Neuron (in vitro differentiated cells): ENCODE measurements around the gene SPEM3.
A peak's percentile ranks its signal among the peaks of the same experiment; 100 is the strongest.

Experiments used
- H2AFZ ChIP-seq: one replicate; pipeline ENCODE4 v1.6.1; 2013; ENCODE audit warnings: low read depth, mild to moderate bottlenecking, inconsistent platforms, low read length, moderate library complexity
- H3K27me3 ChIP-seq: one replicate; pipeline ENCODE4 v1.6.1; 2013; ENCODE audit warnings: low read length; ENCODE audit not compliant: insufficient read depth
- H3K36me3 ChIP-seq: one replicate; pipeline ENCODE4 v1.6.1; 2013; ENCODE audit warnings: low read length; ENCODE audit not compliant: insufficient read depth
- H3K4me1 ChIP-seq: one replicate; pipeline ENCODE4 v1.6.1; 2013; ENCODE audit warnings: low read length; ENCODE audit not compliant: insufficient read depth
- H3K4me3 ChIP-seq: 2 replicates; pipeline ENCODE4 v1.5.1; 2013; ENCODE audit warnings: mild to moderate bottlenecking, low read length, moderate library complexity
- H3K9me3 ChIP-seq: one replicate; pipeline ENCODE4 v1.6.1; 2013; ENCODE audit warnings: low read length

Gene SPEM3

GRCh38 chr17:7435676-7436555, 7.3 kb downstream of the SPEM3 start:
- peaks cover 29% of the 10 kb centered on the region for H3K27me3 ChIP-seq
- peaks cover 36% of the 10 kb centered on the region for H3K4me1 ChIP-seq
- peaks cover 3% of the 10 kb centered on the region for H3K9me3 ChIP-seq
- peak overlapping the region; percentile 13 for H2AFZ ChIP-seq
- no peaks in the 10 kb centered on the region for H3K36me3 ChIP-seq
- H3K4me3 ChIP-seq: peak overlapping the region; percentile 49

- Histone ChIP-seq H3K36me3 (no peaks in the 10 kb centered on the region), H3K4me1 (peaks cover 42% of the 10 kb centered on the region), H3K27me3 (peaks cover 29% of the 10 kb centered on the region)
Observed at GRCh38 chr17:7436556-7437368, 8.1 kb downstream of the SPEM3 start.

GRCh38 chr17:7437369-7437863, 8.8 kb downstream of the SPEM3 start:
- Histone ChIP-seq H3K4me1 (peaks cover 42% of the 10 kb centered on the region), H3K9me3 (peaks cover 1% of the 10 kb centered on the region), H3K4me3 (peak overlapping the region; percentile 36), H2AFZ (peak overlapping the region; percentile 35), H3K36me3 (no peaks in the 10 kb centered on the region), H3K27me3 (peaks cover 29% of the 10 kb centered on the region)

More at GRCh38 chr17:7436556-7437368, 8.1 kb downstream of the SPEM3 start:
- H3K4me3 ChIP-seq: peak overlapping the region; percentile 25
- H2AFZ ChIP-seq: no peak overlapping the region
- H3K9me3 ChIP-seq: peaks cover 3% of the 10 kb centered on the region

GRCh38 chr17:7437950-7438614, 9.4 kb downstream of the SPEM3 start:
- Histone ChIP-seq H3K4me1 (peaks cover 42% of the 10 kb centered on the region), H2AFZ (peak overlapping the region; percentile 35), H3K9me3 (no peaks in the 10 kb centered on the region), H3K4me3 (peak overlapping the region; percentile 36), H3K36me3 (no peaks in the 10 kb centered on the region), H3K27me3 (peaks cover 29% of the 10 kb centered on the region)

GRCh38 chr17:7438656-7439460, 10.2 kb downstream of the SPEM3 start:
- peak overlapping the region; percentile 36 for H3K4me3 ChIP-seq
- H3K4me1 ChIP-seq: peaks cover 42% of the 10 kb centered on the region
- H3K27me3 ChIP-seq: peaks cover 29% of the 10 kb centered on the region

GRCh38 chr17:7439462-7440112, 10.9 kb downstream of the SPEM3 start, which contains the start of gene FGF11:
FGF11 (plus strand) TSS chr17:7439512; CDS start chr17:7439621, 109 bp downstream.
- no peaks in the 10 kb centered on the region for H3K36me3 ChIP-seq
- peaks cover 42% of the 10 kb centered on the region for H3K4me1 ChIP-seq
- H3K27me3 ChIP-seq: peaks cover 29% of the 10 kb centered on the region
- no peaks in the 10 kb centered on the region for H3K9me3 ChIP-seq
- peak within 1 kb of the TSS; percentile 55 for H3K4me3 ChIP-seq
- H2AFZ ChIP-seq: peak within 1 kb of the TSS; percentile 52

More at GRCh38 chr17:7438656-7439460, 10.2 kb downstream of the SPEM3 start:
- Histone ChIP-seq H2AFZ (no peak overlapping the region), H3K9me3 (no peaks in the 10 kb centered on the region), H3K36me3 (no peaks in the 10 kb centered on the region)

- peak overlapping the region; percentile 52 for H2AFZ ChIP-seq
- no peaks in the 10 kb centered on the region for H3K9me3 ChIP-seq
- peaks cover 44% of the 10 kb centered on the region for H3K4me1 ChIP-seq
- H3K27me3 ChIP-seq: peaks cover 29% of the 10 kb centered on the region
- H3K4me3 ChIP-seq: peak overlapping the region; percentile 55
- H3K36me3 ChIP-seq: no peaks in the 10 kb centered on the region
Observed at GRCh38 chr17:7440113-7440833, 11.6 kb downstream of the SPEM3 start.

GRCh38 chr17:7440834-7441195, 12.2 kb downstream of the SPEM3 start:
- H3K36me3 ChIP-seq: no peaks in the 10 kb centered on the region
- H2AFZ ChIP-seq: peak overlapping the region; percentile 52
- peaks cover 39% of the 10 kb centered on the region for H3K4me1 ChIP-seq
- H3K4me3 ChIP-seq: peak overlapping the region; percentile 55
- H3K27me3 ChIP-seq: peaks cover 26% of the 10 kb centered on the region
- no peaks in the 10 kb centered on the region for H3K9me3 ChIP-seq

- Histone ChIP-seq H3K4me3 (peak overlapping the region; percentile 55), H3K9me3 (no peaks in the 10 kb centered on the region), H3K27me3 (peaks cover 22% of the 10 kb centered on the region), H3K4me1 (peaks cover 37% of the 10 kb centered on the region), H3K36me3 (no peaks in the 10 kb centered on the region), H2AFZ (no peak overlapping the region)
Observed at GRCh38 chr17:7441266-7441665, 12.6 kb downstream of the SPEM3 start.

GRCh38 chr17:7442142-7442541, 13.5 kb downstream of the SPEM3 start:
- Histone ChIP-seq H3K4me1 (peaks cover 37% of the 10 kb centered on the region), H3K27me3 (peaks cover 18% of the 10 kb centered on the region), H3K4me3 (no peak overlapping the region), H2AFZ (no peak overlapping the region), H3K36me3 (no peaks in the 10 kb centered on the region), H3K9me3 (no peaks in the 10 kb centered on the region)
